ENCODE results near the gene ZC3H7A.

- no peak for TF ChIP-seq XBP1 (CRISPR knock-in tag; IDR thresholded peaks at IDR 0.05)
- no peak for TF ChIP-seq ATF6 (CRISPR knock-in tag; conservative IDR thresholded peaks at IDR 0.05)
- no peak for TF ChIP-seq KDM5B (CRISPR knock-in tag; IDR thresholded peaks at IDR 0.05; ENCODE audit: borderline replicate concordance)
- no peak for TF ChIP-seq KDM1A (CRISPR knock-in tag; IDR thresholded peaks at IDR 0.05)
- TF ChIP-seq CTCF (CRISPR knock-in tag; IDR thresholded peaks at IDR 0.05): no peak
- TF ChIP-seq ZNF33B (CRISPR knock-in tag; IDR thresholded peaks at IDR 0.05): no peak
- TF ChIP-seq ZSCAN5A (CRISPR knock-in tag; IDR thresholded peaks at IDR 0.05; ENCODE audit: borderline replicate concordance): no peak
- no peak for TF ChIP-seq RFX5 (IDR thresholded peaks at IDR 0.05; ENCODE audit: low read depth, low read length)
- no peak for TF ChIP-seq HCFC1 (IDR thresholded peaks at IDR 0.05; ENCODE audit: low read depth, low read length)
- TF ChIP-seq POLR2G (IDR thresholded peaks at IDR 0.05; ENCODE audit: low read depth, low read length): no peak
- no peak for TF ChIP-seq HOXA7 (CRISPR knock-in tag; IDR thresholded peaks at IDR 0.05)
- TF ChIP-seq SRSF1 (optimal IDR thresholded peaks at IDR 0.05; ENCODE audit: low read depth, low read length): no peak
- no peak for TF ChIP-seq BRF2 (CRISPR knock-in tag; IDR thresholded peaks at IDR 0.05)
Observed at GRCh38 chr16:11805556-11805955, 8.5 kb upstream of the ZC3H7A start.

All from HepG2 (cell line).